Activated CD4-positive, alpha-beta T cell treated with anti-CD3 and anti-CD28 coated beads, Interleukin-2, amount 10 ng/mL, durations not matched to agents 24 days and 14 days (primary cell): Measurements from ENCODE around the gene L3MBTL2. TPM values are rescaled to one million over a fixed set of nuclear protein-coding genes. Genes with fewer than 3 reads are reported as not detected.
"Not testable (repeated sequence)": the region's sequence is repeated elsewhere in the genome, so short reads cannot be mapped to it uniquely, and the experiment has no call there.

Source experiments
- DNase-seq: peaks from one replicate; pipeline ENCODE4 v3.0.0; 2022
- H3K27ac Mint-ChIP-seq: one replicate; pipeline ENCODE4 v1.8.0; 2022; ENCODE audit warnings: mild to moderate bottlenecking, mixed read lengths
- H3K27me3 Mint-ChIP-seq: one replicate; pipeline ENCODE4 v1.8.0; 2022; ENCODE audit warnings: mixed read lengths
- H3K36me3 Mint-ChIP-seq: one replicate; pipeline ENCODE4 v1.8.0; 2022; ENCODE audit warnings: low read depth, mild to moderate bottlenecking, mixed read lengths
- H3K4me1 Mint-ChIP-seq: one replicate; pipeline ENCODE4 v1.8.0; 2021; ENCODE audit warnings: mixed read lengths
- H3K4me3 Mint-ChIP-seq: one replicate; pipeline ENCODE4 v1.8.0; 2022; ENCODE audit warnings: mild to moderate bottlenecking, moderate library complexity, mixed read lengths
- H3K9me3 Mint-ChIP-seq: one replicate; pipeline ENCODE4 v1.8.0; 2021; ENCODE audit warnings: mixed read lengths
- intact Hi-C: fragments of 100-400 bp; cut with micrococcal nuclease; formaldehyde crosslinking; loops from one replicate; pipeline ENCODE4 v1.15.1; 2023
- total RNA-seq: library from RNA; stranded (reverse); gene quantifications from 2 replicates; pipeline ENCODE4 v1.2.3, GENCODE V29; 2022

L3MBTL2 gene
- total RNA-seq, 1 donor from 2014 or later, result 55.0 TPM

GRCh38 chr22:41259756-41260155, 54.6 kb downstream of the L3MBTL2 start:
- H3K9me3 Mint-ChIP-seq, intact Hi-C loops, H3K4me1 Mint-ChIP-seq, DNase-seq, H3K27me3 Mint-ChIP-seq, H3K27ac Mint-ChIP-seq, H3K4me3 Mint-ChIP-seq: not testable (repeated sequence)
- peaks cover 65% of the 10 kb centered on the region for H3K36me3 Mint-ChIP-seq

GRCh38 chr22:41260871-41261270, 55.8 kb downstream of the L3MBTL2 start:
- intact Hi-C loops, result no loop called here
- Mint-ChIP-seq H3K4me3 (no peak overlapping the region), H3K9me3 (no peaks in the 10 kb centered on the region), H3K36me3 (peaks cover 66% of the 10 kb centered on the region), H3K27ac (no peak overlapping the region), H3K4me1 (no peaks in the 10 kb centered on the region), H3K27me3 (no peaks in the 10 kb centered on the region)
- DNase-seq, result no peak

GRCh38 chr22:41261541-41262249, 56.6 kb downstream of the L3MBTL2 start:
- Mint-ChIP-seq H3K4me1 (peaks cover 2% of the 10 kb centered on the region), H3K36me3 (peaks cover 68% of the 10 kb centered on the region), H3K27ac (no peak overlapping the region), H3K27me3 (no peaks in the 10 kb centered on the region), H3K4me3 (no peak overlapping the region), H3K9me3 (no peaks in the 10 kb centered on the region)
- DNase-seq, result no peak
- intact Hi-C loops, result no loop called here

GRCh38 chr22:41262250-41262765, 57.2 kb downstream of the L3MBTL2 start:
- intact Hi-C loops, result no loop called here
- Mint-ChIP-seq H3K4me1 (peaks cover 2% of the 10 kb centered on the region), H3K27me3 (no peaks in the 10 kb centered on the region), H3K9me3 (no peaks in the 10 kb centered on the region), H3K27ac (no peak overlapping the region), H3K4me3 (no peak overlapping the region), H3K36me3 (peaks cover 64% of the 10 kb centered on the region)
- DNase-seq, result no peak

- Mint-ChIP-seq H3K27ac (no peak overlapping the region), H3K4me3 (no peak overlapping the region), H3K27me3 (no peaks in the 10 kb centered on the region), H3K36me3 (peaks cover 67% of the 10 kb centered on the region), H3K9me3 (no peaks in the 10 kb centered on the region), H3K4me1 (peaks cover 2% of the 10 kb centered on the region)
- no peak for DNase-seq
- intact Hi-C loops, result no loop called here
Observed at GRCh38 chr22:41263704-41264103, 58.6 kb downstream of the L3MBTL2 start.

GRCh38 chr22:41264408-41264941, 59.4 kb downstream of the L3MBTL2 start:
- H3K4me3 Mint-ChIP-seq, result no peak overlapping the region
- H3K27ac Mint-ChIP-seq, result no peak overlapping the region
- intact Hi-C loops, result no loop called here
- H3K36me3 Mint-ChIP-seq, result peaks cover 66% of the 10 kb centered on the region
- no peaks in the 10 kb centered on the region for H3K27me3 Mint-ChIP-seq
- DNase-seq, result no peak
- no peaks in the 10 kb centered on the region for H3K9me3 Mint-ChIP-seq
- peaks cover 2% of the 10 kb centered on the region for H3K4me1 Mint-ChIP-seq

GRCh38 chr22:41267958-41268357, 62.8 kb downstream of the L3MBTL2 start:
- no peaks in the 10 kb centered on the region for H3K9me3 Mint-ChIP-seq
- H3K4me1 Mint-ChIP-seq, result peaks cover 2% of the 10 kb centered on the region
- H3K27ac Mint-ChIP-seq, result no peak overlapping the region
- peaks cover 60% of the 10 kb centered on the region for H3K36me3 Mint-ChIP-seq
- no peak for DNase-seq
- no peak overlapping the region for H3K4me3 Mint-ChIP-seq
- intact Hi-C loops, result no loop called here
- H3K27me3 Mint-ChIP-seq, result no peaks in the 10 kb centered on the region

- intact Hi-C loops, result no loop called here
- no peak overlapping the region for H3K4me3 Mint-ChIP-seq
- DNase-seq, result no peak
- peaks cover 62% of the 10 kb centered on the region for H3K36me3 Mint-ChIP-seq
- H3K9me3 Mint-ChIP-seq, result no peaks in the 10 kb centered on the region
- no peaks in the 10 kb centered on the region for H3K27me3 Mint-ChIP-seq
- H3K4me1 Mint-ChIP-seq, result peaks cover 1% of the 10 kb centered on the region
- no peak overlapping the region for H3K27ac Mint-ChIP-seq
Observed at GRCh38 chr22:41271787-41272186, 66.7 kb downstream of the L3MBTL2 start.

- intact Hi-C loops, result no loop called here
- no peaks in the 10 kb centered on the region for H3K9me3 Mint-ChIP-seq
Observed at GRCh38 chr22:41273128-41273527, 68.0 kb downstream of the L3MBTL2 start.

GRCh38 chr22:41274856-41275255, 69.7 kb downstream of the L3MBTL2 start:
- DNase-seq, result no peak
- Mint-ChIP-seq H3K36me3 (peaks cover 66% of the 10 kb centered on the region), H3K27me3 (no peaks in the 10 kb centered on the region), H3K27ac (no peak overlapping the region), H3K9me3 (no peaks in the 10 kb centered on the region), H3K4me3 (no peak overlapping the region), H3K4me1 (peaks cover 5% of the 10 kb centered on the region)
- intact Hi-C loops, result no loop called here

More at GRCh38 chr22:41273128-41273527, 68.0 kb downstream of the L3MBTL2 start:
- H3K4me1 Mint-ChIP-seq, result peaks cover 5% of the 10 kb centered on the region
- H3K27ac Mint-ChIP-seq, result no peak overlapping the region
- peaks cover 65% of the 10 kb centered on the region for H3K36me3 Mint-ChIP-seq
- no peak for DNase-seq
- H3K27me3 Mint-ChIP-seq, result no peaks in the 10 kb centered on the region
- H3K4me3 Mint-ChIP-seq, result no peak overlapping the region

GRCh38 chr22:41280065-41280464, 75.0 kb downstream of the L3MBTL2 start:
- DNase-seq, result no peak
- no peaks in the 10 kb centered on the region for H3K9me3 Mint-ChIP-seq
- no peaks in the 10 kb centered on the region for H3K27me3 Mint-ChIP-seq
- H3K4me3 Mint-ChIP-seq, result no peak overlapping the region
- H3K4me1 Mint-ChIP-seq, result peaks cover 21% of the 10 kb centered on the region
- intact Hi-C loops, result loop anchor here (10.0 kb wide), 1 partner anchor 1755 kb away; the partner anchor contains the start of gene ATF4
- H3K36me3 Mint-ChIP-seq, result peaks cover 58% of the 10 kb centered on the region
- H3K27ac Mint-ChIP-seq, result peak overlapping the region; percentile 37

GRCh38 chr22:41280854-41281253, 75.7 kb downstream of the L3MBTL2 start:
- Mint-ChIP-seq H3K27ac (peak overlapping the region; percentile 51), H3K9me3 (no peaks in the 10 kb centered on the region), H3K36me3 (peaks cover 57% of the 10 kb centered on the region), H3K27me3 (no peaks in the 10 kb centered on the region), H3K4me1 (peaks cover 23% of the 10 kb centered on the region), H3K4me3 (no peak overlapping the region)
- no peak for DNase-seq
- intact Hi-C loops, result loop anchor here (10.0 kb wide), 1 partner anchor 1756 kb away; the partner anchor contains the start of gene ATF4
